Femur (tissue), 1 donor: ENCODE results near the gene TMC2.

Experiments
- DNase-seq: peaks from one replicate; pipeline ENCODE4 v3.0.0-alpha.2; 2017

The TMC2 gene

DNA sequence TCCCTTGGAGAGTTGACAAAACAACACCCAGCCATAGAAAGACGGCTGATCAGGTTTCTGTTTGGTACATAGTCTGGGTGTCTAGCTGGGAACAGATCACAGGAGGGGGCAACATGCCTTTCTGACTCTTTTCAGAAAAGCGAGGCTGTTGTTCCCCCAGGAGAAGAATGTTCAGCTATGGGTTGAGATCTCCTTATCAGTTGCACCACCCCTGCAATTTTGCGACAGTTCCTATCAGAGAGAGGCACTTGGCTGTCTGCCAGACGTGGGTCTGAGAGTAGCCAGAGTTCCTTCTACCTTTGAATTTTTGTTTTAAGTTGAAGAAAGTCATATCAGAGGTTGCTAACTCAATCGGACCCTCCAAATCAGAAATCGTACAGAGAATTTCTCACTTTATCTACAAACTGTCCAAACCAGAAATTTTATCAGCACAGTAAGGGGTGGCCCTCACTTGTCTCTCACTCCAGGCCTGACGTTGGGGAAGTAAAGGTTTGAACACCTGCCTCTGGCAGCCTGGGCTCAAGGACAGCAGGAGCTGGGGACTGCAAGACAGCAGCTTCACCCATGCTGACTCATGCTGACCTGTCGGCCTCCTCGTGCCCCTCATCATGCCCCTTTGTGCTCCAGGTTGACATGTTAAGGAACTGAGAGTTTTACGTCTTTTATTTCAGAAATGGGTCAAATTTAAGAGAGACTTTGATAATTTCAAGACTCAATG is 42.3 kb downstream of the TMC2 start:
- DNase-seq = no peak

GRCh38 chr20:2585811-2586210 is 49.4 kb downstream of the TMC2 start:
- no peak for DNase-seq

DNA sequence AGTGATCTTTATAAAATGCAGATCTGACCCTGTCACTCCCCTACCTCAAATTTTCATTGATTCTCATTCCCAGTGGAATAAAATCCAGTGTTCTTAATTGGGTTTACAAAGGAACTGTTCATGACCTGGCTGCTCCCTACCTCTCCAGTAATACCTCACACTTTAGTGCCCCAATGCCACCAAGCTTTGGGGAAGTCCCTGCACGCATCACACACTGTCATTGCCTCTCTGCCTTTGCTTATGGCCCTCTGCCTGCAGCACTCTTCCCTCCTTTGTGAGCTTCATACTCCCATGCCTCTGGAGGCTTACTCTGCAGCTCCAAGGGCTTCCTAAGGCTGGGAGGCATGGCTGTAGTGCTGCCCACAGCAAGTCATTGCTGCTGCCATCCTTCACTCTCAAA is 57.4 kb downstream of the TMC2 start:
- DNase-seq = no peak

- no peak for DNase-seq
Measured at GRCh38 chr20:2595076-2595475, 58.7 kb downstream of the TMC2 start.

DNA sequence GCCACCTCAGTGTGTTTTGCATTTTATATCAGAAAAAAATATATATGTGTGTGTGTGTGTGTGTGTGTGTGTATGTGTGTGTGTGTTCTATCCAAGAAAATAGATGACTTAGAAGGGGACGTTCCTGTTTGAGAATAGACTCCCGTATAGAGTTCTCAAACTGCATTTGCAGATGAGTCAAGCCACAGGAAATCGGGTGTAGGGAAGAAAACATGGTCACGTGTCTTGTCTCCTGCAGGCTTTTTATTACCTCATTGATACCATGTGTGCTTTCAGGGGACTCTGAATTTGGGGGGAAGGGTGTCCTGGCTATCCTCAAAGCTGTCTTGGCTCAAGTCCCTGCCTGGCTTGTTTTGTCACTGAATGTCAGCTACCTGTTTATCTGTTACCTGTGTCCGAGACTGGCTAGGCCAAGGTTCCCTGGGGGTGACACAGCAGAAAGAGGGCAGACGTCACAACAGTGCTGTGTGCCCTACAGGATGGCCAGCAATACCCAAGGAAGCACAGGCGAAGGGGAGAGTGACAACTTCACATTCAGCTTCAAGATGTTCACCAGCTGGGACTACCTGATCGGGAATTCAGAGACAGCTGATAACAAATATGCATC is 60.4 kb downstream of the TMC2 start:
- no peak for DNase-seq

GRCh38 chr20:2599288-2600006 is 63.1 kb downstream of the TMC2 start:
- DNase-seq = peak; percentile 30

DNA sequence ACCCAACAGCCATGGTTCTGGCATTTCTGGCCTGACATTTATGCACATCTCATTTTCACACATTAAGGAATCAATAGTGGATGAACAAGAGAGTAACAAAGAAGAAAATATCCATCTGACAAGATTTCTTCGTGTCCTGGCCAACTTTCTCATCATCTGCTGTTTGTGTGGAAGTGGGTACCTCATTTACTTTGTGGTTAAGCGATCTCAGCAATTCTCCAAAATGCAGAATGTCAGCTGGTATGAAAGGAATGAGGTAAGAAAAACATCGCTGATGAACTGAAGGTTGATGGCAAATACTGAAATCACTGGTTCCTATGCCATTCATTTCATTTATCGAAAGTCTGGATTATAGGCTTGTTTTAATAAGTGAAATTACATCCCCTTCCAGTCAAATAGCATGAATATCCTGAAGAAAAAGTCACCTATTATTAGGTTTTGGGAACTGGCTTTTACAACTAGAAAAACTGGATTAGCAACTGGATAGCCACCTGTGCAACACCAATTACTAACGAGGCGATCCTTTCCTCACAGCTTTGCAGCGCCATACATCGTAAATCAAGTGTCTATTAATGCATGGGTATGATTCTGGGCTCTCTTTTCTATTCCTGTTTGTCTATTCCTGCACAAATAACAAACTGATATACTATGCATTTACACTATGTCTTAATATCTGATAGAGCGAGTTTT is 65.8 kb downstream of the TMC2 start:
- no peak for DNase-seq

- no peak for DNase-seq
Measured at GRCh38 chr20:2602746-2603145, 66.4 kb downstream of the TMC2 start.

DNA sequence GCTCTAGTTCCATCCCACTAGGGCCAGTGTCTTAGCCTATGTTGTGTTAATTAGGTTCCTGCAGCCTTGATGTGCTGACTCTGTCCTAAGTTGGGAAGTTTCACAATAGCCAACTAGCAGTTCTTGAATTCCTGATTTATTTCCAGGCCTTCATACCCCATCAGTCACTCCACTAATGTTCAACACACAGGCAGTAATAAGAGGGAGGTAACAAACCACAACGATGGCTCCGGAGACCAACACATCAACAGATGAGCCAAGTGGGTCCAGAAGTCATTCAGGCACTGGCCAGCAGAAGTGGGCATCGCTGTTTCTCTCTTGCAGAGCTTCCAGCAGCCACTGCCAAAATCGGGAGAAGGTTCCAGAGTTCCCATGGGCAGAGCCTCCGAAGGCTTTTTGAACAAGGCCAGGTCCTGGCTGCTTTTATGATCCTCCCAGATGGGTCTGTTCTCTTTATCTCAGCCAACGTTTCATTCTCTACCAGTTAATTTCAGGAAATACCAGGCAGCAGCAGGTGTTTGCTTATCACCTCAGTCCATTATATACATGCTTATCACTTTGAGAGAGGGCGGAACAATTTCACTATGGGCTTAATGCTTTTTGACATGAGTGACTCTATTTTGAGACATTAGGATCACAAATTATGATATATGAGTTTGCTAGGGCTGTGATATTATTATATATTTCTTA is 67.6 kb downstream of the TMC2 start:
- no peak for DNase-seq

- no peak for DNase-seq
Measured at GRCh38 chr20:2604506-2604835, 68.1 kb downstream of the TMC2 start.

DNA sequence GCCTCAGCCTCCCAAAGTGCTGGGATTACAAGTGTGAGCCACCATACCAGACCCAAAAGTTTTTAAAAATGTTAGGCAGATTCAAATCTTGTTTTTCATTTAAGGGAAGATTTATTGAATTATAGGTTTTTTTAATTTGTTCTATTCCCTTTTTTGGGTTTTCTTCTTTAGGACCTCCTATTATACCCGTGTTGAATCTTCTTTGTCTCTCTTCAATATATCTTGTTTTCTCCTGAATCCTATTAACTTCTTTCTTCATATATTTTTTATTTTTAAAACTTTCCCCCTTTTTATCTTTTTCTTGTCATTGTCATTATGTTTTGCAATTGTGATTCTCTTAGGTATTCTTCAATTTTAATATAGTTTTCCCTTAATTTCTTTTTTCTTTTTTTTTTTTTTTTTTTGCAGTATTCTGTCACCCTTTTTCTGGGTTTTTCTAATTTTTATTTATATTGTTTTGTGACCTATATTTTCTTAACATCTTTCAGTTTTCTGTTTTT is 70.2 kb downstream of the TMC2 start:
- no peak for DNase-seq

DNA sequence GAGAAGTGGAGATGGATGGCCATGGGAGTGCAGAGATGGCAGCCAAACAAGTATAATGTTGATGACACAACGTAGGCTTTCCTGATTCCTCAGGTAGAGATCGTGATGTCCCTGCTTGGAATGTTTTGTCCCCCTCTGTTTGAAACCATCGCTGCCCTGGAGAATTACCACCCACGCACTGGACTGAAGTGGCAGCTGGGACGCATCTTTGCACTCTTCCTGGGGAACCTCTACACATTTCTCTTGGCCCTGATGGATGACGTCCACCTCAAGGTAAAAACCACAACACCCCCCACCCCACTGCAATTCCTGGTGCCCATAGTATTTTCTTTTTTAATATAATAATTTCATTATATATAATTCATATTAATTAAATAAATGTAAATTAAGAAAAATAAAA is 74.0 kb downstream of the TMC2 start:
- DNase-seq = no peak

GRCh38 chr20:2610941-2611720 is 74.8 kb downstream of the TMC2 start:
- DNase-seq = no peak

DNA sequence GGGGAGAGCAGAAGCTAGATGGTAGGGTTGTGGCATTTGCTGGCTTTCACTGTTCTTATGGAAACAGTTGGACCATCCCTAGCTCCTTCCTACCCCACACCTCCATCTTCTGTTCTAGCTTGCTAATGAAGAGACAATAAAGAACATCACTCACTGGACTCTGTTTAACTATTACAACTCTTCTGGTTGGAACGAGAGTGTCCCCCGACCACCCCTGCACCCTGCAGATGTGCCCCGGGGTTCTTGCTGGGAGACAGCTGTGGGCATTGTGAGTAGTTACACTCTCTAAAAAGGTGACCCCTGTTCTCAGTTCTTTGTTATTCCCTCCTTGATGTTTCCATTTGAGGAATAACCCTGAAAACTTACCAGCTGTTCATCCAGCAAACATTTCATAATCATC is 75.7 kb downstream of the TMC2 start:
- no peak for DNase-seq

DNA sequence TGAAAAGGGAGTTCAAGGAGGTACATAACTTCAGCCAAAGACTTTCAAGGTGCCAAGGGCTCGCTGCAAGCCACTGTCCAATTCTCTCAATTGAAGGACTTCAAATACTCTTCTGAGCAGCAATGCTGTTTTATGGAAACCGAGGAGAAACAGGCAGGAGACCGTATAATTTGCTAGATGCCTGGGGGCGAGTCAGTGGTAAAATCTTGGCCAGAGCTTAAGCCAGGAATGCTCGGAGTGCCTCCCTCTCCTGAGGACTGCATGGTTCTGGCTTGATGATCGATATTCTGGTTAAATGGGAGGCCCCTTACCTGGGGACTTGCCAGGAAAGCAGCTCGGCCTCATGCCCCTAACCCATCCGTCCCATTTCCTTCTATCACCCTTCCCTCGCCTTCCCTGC is 80.3 kb downstream of the TMC2 start:
- no peak for DNase-seq

GRCh38 chr20:2617099-2617714 is 80.8 kb downstream of the TMC2 start:
- DNase-seq = no peak

DNA sequence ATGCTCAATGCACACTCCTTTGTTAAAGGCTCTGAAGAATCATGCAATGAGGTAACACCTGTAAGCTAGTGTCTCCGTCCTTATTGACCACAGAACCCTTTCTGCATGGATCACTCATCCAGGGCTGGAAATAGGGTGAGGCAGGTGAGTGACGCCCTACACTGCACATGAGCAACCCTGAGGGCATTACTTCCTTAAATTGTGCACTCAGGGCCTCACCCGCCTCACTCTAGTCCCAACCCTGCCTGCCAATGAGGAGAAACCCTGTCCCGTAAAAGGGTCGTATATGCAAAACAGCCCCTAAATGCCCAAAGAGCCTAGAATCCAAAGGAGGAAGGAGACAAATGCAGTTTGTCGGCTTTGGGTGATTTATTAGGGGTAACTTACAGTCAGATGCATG is 82.4 kb downstream of the TMC2 start:
- no peak for DNase-seq

DNA sequence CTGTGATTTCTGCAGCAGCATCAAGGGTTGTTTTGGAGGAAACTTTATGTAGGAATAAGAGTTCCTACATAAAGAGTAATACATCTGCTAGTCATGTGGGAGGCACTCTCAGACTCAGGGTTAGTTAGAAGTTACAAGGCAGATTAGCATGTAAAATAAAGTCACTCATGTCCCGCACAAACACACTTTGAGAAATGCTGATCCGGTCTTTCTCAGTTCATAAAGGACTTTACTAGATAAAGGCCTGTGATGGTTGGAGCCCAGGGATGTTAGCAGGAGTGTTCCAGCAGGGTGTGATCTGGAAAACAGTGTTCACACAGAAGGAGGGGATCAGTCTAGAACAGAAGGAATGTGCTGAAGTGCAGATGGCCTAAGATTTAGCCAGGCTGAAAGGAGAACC is 83.0 kb downstream of the TMC2 start:
- no peak for DNase-seq

DNA sequence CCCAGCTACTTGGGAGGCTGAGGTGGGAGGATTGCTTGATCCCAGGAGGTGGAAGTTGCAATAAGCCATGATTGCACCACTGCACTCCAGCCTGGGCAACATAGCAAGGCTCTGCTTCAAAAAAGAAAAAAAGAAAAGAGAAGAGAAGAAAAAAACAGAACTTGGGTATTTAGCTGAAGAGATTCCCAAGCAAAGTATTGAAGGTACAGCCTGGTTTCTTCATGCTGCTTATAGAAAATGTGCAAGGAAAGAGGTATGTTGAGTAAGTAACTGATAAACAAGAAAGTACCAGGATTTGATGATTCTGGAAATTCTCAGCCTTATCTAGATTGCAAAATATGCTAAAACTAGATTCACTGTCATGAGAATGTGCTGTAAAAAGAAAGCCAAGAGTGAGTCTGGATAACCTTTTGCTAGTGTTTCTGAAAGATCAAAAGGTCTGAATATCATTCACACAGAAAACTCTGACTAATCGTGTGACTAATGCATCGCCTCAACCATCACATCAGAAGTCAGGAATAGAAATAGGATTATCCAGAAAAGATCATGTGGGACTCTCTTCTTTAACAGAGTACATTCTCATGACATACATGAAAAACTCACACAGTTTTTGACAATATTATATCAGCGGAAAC is 83.7 kb downstream of the TMC2 start:
- no peak for DNase-seq

- DNase-seq = no peak
Measured at GRCh38 chr20:2624190-2624589, 87.8 kb downstream of the TMC2 start.

GRCh38 chr20:2625062-2625461 is 88.7 kb downstream of the TMC2 start:
- DNase-seq = no peak
